Neural crest cell (in vitro differentiated cells): ENCODE measurements around the gene STT3A. TPM values are rescaled to one million over a fixed set of nuclear protein-coding genes. Genes with fewer than 3 reads are reported as not detected.

ENCODE experiments used
- DNase-seq: peaks from one replicate; pipeline ENCODE4 v3.0.0; 2021; ENCODE audit warnings: low read depth, mixed read lengths, low spot score
- H3K27ac Mint-ChIP-seq: one replicate; pipeline ENCODE4 v1.8.0; 2021; ENCODE audit warnings: mild to moderate bottlenecking, mixed read lengths; ENCODE audit not compliant: unreplicated experiment
- H3K27me3 Mint-ChIP-seq: 2 replicates; pipeline ENCODE4 v1.8.0; 2021; ENCODE audit warnings: low read depth, mild to moderate bottlenecking, mixed read lengths
- H3K36me3 Mint-ChIP-seq: 2 replicates; pipeline ENCODE4 v1.8.0; 2021; ENCODE audit warnings: low read depth, mild to moderate bottlenecking, mixed read lengths
- H3K4me1 Mint-ChIP-seq: 2 replicates; pipeline ENCODE4 v1.8.0; 2021; ENCODE audit warnings: mixed read lengths
- H3K4me3 Mint-ChIP-seq: one replicate; pipeline ENCODE4 v1.8.0; 2021; ENCODE audit warnings: mild to moderate bottlenecking, mixed read lengths
- H3K9me3 Mint-ChIP-seq: 2 replicates; pipeline ENCODE4 v1.8.0; 2021; ENCODE audit warnings: mixed read lengths
- long read RNA-seq: library from polyadenylated mRNA; unstranded; transcript quantifications from one replicate; pipeline ENCODE4 v2.0.0, GENCODE V29; 2020
- total RNA-seq: library from RNA; stranded (reverse); gene quantifications from 2 replicates; pipeline ENCODE4 v1.2.1, GENCODE V29; 2021
- TF ChIP-seq, protein P1 (sequence below): fragments of 200-600 bp; sonication (generic); conservative IDR thresholded peaks from 2 replicates; pipeline ENCODE4 v1.5.0; 2021; ENCODE audit warnings: antibody characterized with exemption, mild to moderate bottlenecking

Gene STT3A
- 133 and 144 TPM in 2 replicates for total RNA-seq
- long read RNA-seq, full-length matches to known transcripts = 59 of 160 reads
- long read RNA-seq, partial matches to known transcripts = 91 of 160 reads
- long read RNA-seq, other reads (novel, unspliced or antisense) = 10 of 160 reads

DNA sequence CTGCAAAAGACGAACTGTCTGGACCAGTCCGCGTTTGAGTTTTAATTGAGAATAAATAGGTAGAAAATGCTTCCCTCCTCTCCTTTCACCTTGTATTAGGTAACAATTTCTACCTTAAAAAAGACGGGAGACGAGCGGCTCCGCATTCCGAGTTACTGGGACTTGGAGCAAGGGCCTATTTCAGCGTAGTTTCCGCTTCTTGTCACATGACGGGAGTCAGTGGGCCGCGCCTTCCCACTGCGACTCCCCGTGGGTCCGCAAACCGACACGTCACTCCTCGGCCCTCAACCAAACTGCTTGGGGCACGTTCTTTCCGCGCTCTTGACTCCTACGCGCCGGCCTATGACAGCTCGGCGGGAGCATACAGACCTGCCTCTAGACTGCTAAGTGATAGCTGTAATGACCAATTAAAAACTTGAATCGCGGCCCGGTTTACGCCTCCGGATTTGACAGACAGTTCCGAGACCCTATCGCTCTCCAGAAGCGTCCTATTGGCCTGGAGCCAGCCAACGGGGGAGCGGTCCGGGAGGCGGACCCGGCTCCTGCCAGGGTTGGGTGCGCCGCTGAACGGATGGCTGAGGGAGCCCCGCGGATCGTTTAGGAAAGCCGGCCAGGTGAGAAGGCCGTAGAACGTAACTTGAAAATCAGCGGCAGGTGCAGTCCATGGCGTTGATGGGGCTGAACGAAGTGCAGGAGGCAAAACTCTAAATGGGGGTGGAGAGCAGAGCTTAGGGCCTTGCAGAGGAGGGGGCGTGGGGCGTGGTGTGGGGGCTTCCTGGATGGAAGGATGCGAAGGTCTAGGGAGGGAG, at the start of gene STT3A:
STT3A (plus strand) TSS at position 548 of the 809 bp plus-strand sequence. CDS start 3,064 bp downstream, outside the sequence.
- peaks cover 38% of the 10 kb centered on the region for H3K4me1 Mint-ChIP-seq
- H3K27ac Mint-ChIP-seq = peak within 1 kb of the TSS; percentile 96
- no peaks in the 10 kb centered on the region for H3K27me3 Mint-ChIP-seq
- H3K9me3 Mint-ChIP-seq = no peaks in the 10 kb centered on the region
- H3K36me3 Mint-ChIP-seq = peaks cover 6% of the 10 kb centered on the region
- TF ChIP-seq, protein P1, sequence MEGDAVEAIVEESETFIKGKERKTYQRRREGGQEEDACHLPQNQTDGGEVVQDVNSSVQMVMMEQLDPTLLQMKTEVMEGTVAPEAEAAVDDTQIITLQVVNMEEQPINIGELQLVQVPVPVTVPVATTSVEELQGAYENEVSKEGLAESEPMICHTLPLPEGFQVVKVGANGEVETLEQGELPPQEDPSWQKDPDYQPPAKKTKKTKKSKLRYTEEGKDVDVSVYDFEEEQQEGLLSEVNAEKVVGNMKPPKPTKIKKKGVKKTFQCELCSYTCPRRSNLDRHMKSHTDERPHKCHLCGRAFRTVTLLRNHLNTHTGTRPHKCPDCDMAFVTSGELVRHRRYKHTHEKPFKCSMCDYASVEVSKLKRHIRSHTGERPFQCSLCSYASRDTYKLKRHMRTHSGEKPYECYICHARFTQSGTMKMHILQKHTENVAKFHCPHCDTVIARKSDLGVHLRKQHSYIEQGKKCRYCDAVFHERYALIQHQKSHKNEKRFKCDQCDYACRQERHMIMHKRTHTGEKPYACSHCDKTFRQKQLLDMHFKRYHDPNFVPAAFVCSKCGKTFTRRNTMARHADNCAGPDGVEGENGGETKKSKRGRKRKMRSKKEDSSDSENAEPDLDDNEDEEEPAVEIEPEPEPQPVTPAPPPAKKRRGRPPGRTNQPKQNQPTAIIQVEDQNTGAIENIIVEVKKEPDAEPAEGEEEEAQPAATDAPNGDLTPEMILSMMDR = no peak
- peak within 1 kb of the TSS; percentile 96 for H3K4me3 Mint-ChIP-seq
- peak; percentile 97 for DNase-seq

DNA sequence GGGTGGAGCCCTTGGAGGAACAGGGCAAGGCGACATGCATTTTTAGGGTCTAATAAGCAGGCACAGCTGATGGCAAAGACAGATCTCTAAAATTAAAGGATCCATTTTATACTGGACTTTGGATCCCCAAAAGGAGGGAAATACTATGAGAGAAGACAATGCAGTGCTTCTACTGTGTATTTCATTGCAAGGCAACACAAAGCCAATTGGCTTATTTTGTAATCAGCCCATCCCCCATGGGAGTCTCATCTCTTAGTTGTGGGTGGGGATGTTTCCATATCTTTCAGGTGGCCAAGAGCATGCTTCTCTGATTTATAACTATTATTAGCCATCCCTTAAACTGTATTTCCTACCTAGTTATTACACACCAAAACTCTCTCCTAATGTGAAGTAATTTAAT, 41.9 kb upstream of the STT3A start:
- Mint-ChIP-seq H3K36me3 (peaks cover 23% of the 10 kb centered on the region), H3K27me3 (no peaks in the 10 kb centered on the region), H3K4me3 (no peak overlapping the region), H3K27ac (no peak overlapping the region), H3K4me1 (no peaks in the 10 kb centered on the region), H3K9me3 (peaks cover 20% of the 10 kb centered on the region)
- DNase-seq = no peak
- TF ChIP-seq, protein P1 = no peak

DNA sequence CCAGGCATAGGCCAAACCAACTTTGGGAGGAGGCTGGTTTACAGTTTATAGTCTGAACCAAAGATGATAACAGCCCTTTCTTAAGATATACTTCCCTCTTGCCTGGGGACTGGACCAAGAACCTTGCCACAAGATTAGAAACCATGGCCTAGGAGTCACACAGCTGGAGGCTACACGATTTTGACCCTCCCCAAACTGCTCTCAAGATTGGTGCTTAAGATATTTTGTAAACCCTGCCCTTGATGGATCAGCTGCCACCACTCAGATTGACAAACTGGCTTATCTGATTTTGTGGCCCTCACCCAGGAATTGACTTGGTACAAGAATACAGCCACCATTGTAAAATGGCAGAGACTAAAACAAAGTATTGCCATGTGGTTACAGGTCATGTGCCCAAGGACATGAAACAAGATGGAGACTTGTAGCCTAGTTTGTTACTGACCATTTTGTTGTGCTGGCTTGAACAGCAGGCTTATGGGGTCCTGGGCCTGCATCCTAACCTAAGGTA, 40.8 kb upstream of the STT3A start:
- no peaks in the 10 kb centered on the region for H3K27me3 Mint-ChIP-seq
- H3K9me3 Mint-ChIP-seq = peaks cover 24% of the 10 kb centered on the region
- H3K4me3 Mint-ChIP-seq = no peak overlapping the region
- H3K4me1 Mint-ChIP-seq = no peaks in the 10 kb centered on the region
- H3K27ac Mint-ChIP-seq = no peak overlapping the region
- DNase-seq = no peak
- H3K36me3 Mint-ChIP-seq = peaks cover 27% of the 10 kb centered on the region
- TF ChIP-seq, protein P1 = no peak

DNA sequence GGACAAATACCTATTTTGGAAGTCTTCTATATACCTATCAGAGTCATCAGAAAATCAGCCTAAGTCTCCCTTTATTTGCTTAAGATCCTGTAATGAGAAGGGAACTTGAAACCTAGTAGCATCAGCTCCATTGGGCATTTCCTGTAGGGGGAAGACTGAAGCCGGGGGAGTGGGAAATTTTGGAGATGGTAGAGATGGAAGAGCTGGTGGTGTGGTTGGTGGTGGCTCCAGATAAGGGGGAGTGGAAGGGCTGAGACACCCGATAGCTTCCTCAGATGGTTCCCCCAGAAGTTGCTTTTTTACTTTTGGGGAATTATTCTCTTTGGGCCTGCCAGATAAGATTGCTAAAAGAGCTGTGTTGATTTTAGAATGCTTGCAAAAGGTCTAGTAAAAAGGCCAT, 39.7 kb upstream of the STT3A start:
- no peaks in the 10 kb centered on the region for H3K4me1 Mint-ChIP-seq
- H3K27ac Mint-ChIP-seq = no peak overlapping the region

DNA sequence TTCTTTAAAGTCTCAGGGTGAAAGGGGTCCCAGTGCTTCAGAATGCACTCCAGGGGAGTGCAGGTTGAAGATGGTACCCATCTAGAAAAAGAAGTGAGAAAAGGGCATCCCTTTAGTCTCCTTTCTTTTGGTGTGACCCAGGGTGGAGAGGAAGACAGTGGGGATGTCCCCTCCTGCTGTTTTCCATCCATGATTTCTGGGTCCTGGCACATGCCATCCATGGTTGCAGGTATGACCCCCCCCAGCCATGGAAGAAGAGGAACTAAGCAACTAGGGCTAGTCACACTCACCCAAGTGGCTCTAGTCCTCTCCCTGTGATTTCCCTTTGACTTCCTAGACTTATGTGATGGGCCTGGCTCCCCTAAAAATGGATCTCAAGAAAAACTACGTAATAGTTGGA, 39.3 kb upstream of the STT3A start:
- TF ChIP-seq, protein P1 = no peak
- no peaks in the 10 kb centered on the region for H3K4me1 Mint-ChIP-seq

More for the DNA sequence above, 39.7 kb upstream of the STT3A start:
- peaks cover 29% of the 10 kb centered on the region for H3K36me3 Mint-ChIP-seq
- TF ChIP-seq, protein P1 = no peak
- DNase-seq = no peak
- peaks cover 24% of the 10 kb centered on the region for H3K9me3 Mint-ChIP-seq
- H3K27me3 Mint-ChIP-seq = peaks cover 4% of the 10 kb centered on the region
- no peak overlapping the region for H3K4me3 Mint-ChIP-seq

More for the DNA sequence above, 39.3 kb upstream of the STT3A start:
- Mint-ChIP-seq H3K36me3 (peaks cover 29% of the 10 kb centered on the region), H3K27me3 (peaks cover 4% of the 10 kb centered on the region), H3K27ac (no peak overlapping the region), H3K4me3 (no peak overlapping the region), H3K9me3 (peaks cover 24% of the 10 kb centered on the region)
- DNase-seq = no peak
